Stimulated activated memory B cell treated with anti-CD40 and anti-IgM and Interleukin-4, amounts not matched to agents 10 μg/mL and 1 μg/mL and 100 μg/mL, for 72 hours (primary cell): Measurements from ENCODE around the gene CHTF18.
A peak's percentile ranks its signal among the peaks of the same experiment; 100 is the strongest.

ENCODE experiments used
- ATAC-seq: fragments of 150-1000 bp; cut with Tn5 transposase; 2 replicates; pipeline ENCODE4 v1.10.0; 2021
- H3K27ac Mint-ChIP-seq: one replicate; pipeline ENCODE4 v1.8.0; 2022; ENCODE audit warnings: mild to moderate bottlenecking, mixed read lengths
- H3K27me3 Mint-ChIP-seq: one replicate; pipeline ENCODE4 v1.8.0; 2022; ENCODE audit warnings: mixed read lengths
- H3K36me3 Mint-ChIP-seq: one replicate; pipeline ENCODE4 v1.8.0; 2022; ENCODE audit warnings: mixed read lengths
- H3K4me1 Mint-ChIP-seq: one replicate; pipeline ENCODE4 v1.8.0; 2022; ENCODE audit warnings: mixed read lengths
- H3K4me3 Mint-ChIP-seq: one replicate; pipeline ENCODE4 v1.8.0; 2022; ENCODE audit warnings: mild to moderate bottlenecking, moderate library complexity, mixed read lengths
- H3K9me3 Mint-ChIP-seq: one replicate; pipeline ENCODE4 v1.8.0; 2022; ENCODE audit warnings: mixed read lengths

The CHTF18 gene

DNA sequence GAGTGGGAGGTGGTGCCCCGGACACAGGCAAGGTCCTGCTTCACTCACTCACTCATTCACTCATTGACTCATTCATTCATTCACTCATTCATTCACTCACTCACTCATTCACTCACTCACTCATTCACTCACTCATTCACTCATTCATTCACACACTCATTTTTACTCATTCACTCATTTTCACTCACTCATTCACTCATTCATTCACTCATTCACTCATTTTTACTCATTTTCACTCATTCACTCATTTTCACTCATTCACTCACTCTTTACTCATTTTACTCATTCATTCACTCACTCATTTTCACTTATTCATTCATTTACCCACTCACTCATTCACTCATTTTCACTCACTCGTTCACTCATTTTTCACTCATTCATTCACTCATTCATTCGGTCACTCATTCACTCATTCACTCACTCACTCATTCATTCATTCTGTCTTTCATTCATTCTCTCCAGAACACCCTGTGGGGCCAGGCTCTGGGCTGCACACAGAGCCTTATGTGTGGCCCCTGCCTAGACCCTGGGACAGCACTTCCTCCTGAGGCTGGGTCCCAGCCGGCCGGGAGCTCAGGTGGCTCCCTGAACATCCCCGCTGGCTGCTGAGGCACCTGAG, 9.4 kb upstream of the CHTF18 start:
- Mint-ChIP-seq H3K9me3 (no peaks in the 10 kb centered on the region), H3K27me3 (peaks cover 37% of the 10 kb centered on the region), H3K4me1 (peaks cover 6% of the 10 kb centered on the region), H3K36me3 (no peaks in the 10 kb centered on the region), H3K27ac (no peak overlapping the region), H3K4me3 (no peak overlapping the region)
- no peak for ATAC-seq

DNA sequence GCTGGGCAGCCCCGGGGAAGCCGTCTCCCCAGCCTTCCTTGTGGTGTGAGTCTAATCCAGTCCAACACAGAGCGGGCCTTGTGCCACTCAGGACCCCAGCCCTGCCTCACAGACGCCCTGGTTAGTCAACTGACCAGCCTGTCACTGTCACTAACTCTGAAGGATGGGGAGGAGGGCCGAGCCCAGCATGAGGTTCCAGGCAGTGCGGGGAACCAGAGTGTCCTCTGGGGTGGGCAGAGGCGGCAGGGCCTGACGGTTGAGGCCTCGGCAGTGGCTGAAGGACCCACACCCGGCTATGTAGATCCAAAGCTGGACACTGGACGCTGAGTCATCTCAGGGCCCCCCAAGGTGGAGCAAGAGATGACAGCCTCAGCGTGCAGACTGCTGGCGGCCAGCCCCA, 8.9 kb upstream of the CHTF18 start:
- peaks cover 37% of the 10 kb centered on the region for H3K27me3 Mint-ChIP-seq
- no peak overlapping the region for H3K4me3 Mint-ChIP-seq
- H3K9me3 Mint-ChIP-seq = no peaks in the 10 kb centered on the region
- H3K36me3 Mint-ChIP-seq = no peaks in the 10 kb centered on the region
- H3K27ac Mint-ChIP-seq = no peak overlapping the region
- no peak for ATAC-seq
- peaks cover 6% of the 10 kb centered on the region for H3K4me1 Mint-ChIP-seq

DNA sequence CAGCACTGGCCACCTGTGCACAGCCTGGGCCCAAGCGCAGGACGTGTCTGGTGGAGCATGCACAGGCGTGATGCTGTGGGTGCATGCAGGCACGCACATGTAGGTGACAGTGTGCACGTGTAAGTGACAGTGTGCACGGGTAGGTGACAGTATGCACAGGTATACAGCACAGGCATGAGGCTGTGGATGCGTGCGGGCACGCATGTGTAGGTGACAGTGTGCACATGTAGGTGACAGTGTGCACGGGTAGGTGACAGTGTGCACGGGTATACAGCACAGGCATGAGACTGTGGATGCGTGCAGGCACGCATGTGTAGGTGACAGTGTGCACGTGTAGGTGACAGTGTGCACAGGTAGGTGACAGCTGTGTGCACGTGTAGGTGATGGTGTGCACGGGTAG, 8.1 kb upstream of the CHTF18 start:
- H3K4me3 Mint-ChIP-seq = no peak overlapping the region
- no peak overlapping the region for H3K27ac Mint-ChIP-seq
- H3K27me3 Mint-ChIP-seq = peaks cover 37% of the 10 kb centered on the region

DNA sequence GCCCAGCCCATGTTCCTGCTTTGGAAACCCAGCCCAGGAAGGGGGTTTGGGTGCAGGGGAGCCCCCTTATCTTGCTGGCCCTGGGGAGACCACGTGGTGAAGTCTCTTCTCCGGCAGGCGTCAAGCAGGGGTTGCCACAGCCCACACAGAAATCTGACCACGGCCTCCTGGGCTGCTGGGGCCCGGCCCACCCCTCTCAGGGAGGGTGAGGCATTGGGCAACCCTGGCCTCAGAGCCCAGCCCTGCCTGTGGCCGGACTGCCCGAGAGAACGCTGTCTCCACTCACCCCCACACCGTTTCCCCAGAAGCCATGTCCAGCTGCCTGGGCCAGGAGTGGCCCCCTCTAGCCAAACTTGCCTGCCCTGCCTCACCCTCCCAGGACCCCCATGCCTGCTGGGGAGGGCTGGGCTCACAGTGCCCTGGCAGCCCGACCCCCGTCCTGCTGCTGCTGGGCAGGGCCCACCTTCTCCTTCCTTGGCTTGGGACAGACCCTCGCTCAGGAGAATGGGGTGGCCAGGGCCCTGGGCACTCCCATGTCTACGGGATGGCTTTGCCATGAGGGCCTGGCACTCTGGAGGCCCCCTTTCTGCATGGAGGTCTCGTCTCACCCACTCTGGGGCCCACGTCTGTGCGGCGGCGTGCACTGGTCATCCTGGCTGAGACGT, 6.9 kb upstream of the CHTF18 start:
- peaks cover 6% of the 10 kb centered on the region for H3K36me3 Mint-ChIP-seq

More for the DNA sequence above, 8.1 kb upstream of the CHTF18 start:
- peaks cover 6% of the 10 kb centered on the region for H3K36me3 Mint-ChIP-seq
- no peak for ATAC-seq
- no peaks in the 10 kb centered on the region for H3K9me3 Mint-ChIP-seq
- H3K4me1 Mint-ChIP-seq = peaks cover 6% of the 10 kb centered on the region

DNA sequence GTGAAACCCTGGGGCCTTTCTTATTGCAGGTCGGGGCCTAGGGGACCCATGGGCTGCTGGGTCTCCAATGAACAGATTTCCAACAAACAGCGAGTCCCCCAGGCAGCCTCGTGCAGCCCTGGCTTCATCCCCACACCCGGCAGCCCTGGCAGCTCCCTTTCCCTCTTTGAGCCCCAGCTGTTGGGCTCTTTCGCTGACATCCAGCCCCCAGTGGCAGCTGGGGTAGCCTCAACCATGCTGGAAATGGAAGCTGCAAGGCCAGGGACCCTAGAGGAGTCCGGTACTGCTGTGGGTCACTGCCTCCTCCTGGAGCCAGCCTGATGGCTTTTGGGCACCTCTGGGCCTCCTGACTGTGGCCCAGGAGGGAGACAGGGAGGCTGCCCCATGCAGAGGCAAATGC, 6.2 kb upstream of the CHTF18 start:
- Mint-ChIP-seq H3K27ac (no peak overlapping the region), H3K4me3 (no peak overlapping the region), H3K27me3 (peaks cover 37% of the 10 kb centered on the region), H3K9me3 (no peaks in the 10 kb centered on the region), H3K36me3 (peaks cover 6% of the 10 kb centered on the region), H3K4me1 (peaks cover 17% of the 10 kb centered on the region)
- ATAC-seq = no peak

More for the DNA sequence above, 6.9 kb upstream of the CHTF18 start:
- no peak for ATAC-seq
- peaks cover 37% of the 10 kb centered on the region for H3K27me3 Mint-ChIP-seq
- H3K4me3 Mint-ChIP-seq = no peak overlapping the region
- H3K4me1 Mint-ChIP-seq = peaks cover 9% of the 10 kb centered on the region
- H3K9me3 Mint-ChIP-seq = no peaks in the 10 kb centered on the region
- no peak overlapping the region for H3K27ac Mint-ChIP-seq

DNA sequence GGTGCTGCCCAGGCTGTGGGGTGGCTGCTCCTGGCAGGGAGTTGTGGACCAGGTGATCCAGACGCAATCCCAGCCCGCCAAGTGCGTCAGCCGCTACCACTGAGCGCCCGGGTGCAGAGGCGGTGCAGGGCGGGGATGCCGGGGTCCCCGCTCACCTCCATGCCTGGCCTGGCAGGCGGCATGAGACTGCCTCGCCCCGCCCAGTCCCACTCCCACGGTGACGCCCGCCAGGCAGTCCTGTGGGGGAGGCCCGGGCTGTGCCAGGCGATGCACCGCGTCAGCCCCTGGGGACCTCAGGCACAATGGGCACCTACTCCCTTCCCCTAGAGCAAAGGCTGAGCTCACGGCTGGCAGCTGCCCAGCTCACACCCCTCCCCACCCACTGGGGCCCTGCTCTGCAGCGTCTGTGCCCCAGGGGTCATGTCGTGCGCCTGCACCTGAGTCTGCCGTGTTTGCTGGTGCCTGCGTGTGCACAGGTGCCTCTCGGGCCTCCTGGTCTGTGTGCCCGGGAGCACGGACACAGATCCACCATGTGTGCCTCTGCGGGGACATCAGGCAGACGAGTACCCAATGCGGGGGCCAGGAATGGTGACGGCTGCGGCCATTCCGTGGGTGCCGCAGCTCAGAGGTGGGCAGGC, 5.5 kb upstream of the CHTF18 start:
- Mint-ChIP-seq H3K4me3 (no peak overlapping the region), H3K4me1 (peaks cover 23% of the 10 kb centered on the region), H3K36me3 (peaks cover 6% of the 10 kb centered on the region), H3K27me3 (peaks cover 37% of the 10 kb centered on the region), H3K27ac (no peak overlapping the region), H3K9me3 (no peaks in the 10 kb centered on the region)
- ATAC-seq = peak; percentile 9

DNA sequence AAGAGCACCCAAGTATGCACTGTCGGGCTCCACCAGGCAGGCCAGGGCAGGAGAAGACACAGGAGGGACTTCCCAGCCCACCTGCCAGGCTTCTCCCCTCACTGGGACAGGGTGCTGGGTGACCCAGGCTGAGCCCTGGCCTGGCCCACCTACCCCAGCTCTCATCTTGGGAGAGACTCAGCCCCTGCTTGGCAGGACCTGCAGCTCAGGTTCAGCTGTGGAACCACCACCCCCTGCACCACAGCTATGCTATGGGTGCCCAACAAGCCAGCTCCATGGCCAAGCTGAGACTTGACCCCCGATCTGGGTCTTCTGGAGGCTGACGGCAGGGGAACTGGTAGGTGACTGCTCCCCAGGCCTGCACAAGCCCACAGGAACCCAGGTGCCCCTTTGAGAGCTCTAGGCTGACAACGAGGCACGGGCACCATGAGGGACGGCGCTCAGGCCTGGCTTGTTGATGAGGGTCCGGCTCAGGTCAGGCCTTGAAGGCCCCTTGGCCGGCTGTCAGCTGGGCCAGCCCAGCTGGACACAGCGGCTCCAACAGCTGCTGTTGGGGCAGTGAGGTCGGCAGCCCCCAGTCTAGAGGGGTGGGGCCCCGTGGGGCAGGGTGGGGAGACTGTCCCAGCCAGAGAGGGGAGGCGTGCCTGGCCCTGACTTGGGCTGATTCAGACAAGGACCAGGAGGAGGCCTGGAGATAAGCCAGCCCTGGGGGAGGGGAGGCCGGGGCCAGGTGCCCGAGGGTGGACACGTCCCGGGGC, 4.8 kb upstream of the CHTF18 start:
- ATAC-seq = no peak
- Mint-ChIP-seq H3K36me3 (peaks cover 6% of the 10 kb centered on the region), H3K27ac (no peak overlapping the region), H3K27me3 (peaks cover 37% of the 10 kb centered on the region), H3K9me3 (no peaks in the 10 kb centered on the region), H3K4me3 (no peak overlapping the region), H3K4me1 (peaks cover 23% of the 10 kb centered on the region)

DNA sequence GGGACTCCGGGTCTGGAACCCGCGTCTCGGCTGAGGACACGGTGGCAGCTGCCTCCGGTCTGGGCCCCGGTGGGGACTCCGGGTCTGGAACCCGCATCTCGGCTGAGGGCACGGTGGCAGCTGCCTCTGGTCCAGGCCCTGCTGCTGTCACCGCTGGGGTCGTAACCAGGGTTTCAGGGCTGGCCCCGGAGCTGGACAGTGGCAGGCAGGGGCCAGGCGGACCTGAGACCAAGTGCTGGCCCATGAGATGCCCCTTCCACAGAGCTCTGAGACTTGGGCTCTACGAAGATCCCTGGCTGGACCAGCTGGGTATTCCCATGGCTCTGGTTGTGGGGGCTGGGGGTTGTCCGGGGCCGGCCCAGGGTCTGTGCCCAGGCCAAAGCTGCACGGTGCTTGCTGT, 4.0 kb upstream of the CHTF18 start:
- H3K36me3 Mint-ChIP-seq = peaks cover 6% of the 10 kb centered on the region
- H3K27me3 Mint-ChIP-seq = peaks cover 37% of the 10 kb centered on the region
- no peaks in the 10 kb centered on the region for H3K9me3 Mint-ChIP-seq
- H3K4me3 Mint-ChIP-seq = no peak overlapping the region
- H3K4me1 Mint-ChIP-seq = peaks cover 23% of the 10 kb centered on the region
- no peak overlapping the region for H3K27ac Mint-ChIP-seq
- ATAC-seq = no peak

DNA sequence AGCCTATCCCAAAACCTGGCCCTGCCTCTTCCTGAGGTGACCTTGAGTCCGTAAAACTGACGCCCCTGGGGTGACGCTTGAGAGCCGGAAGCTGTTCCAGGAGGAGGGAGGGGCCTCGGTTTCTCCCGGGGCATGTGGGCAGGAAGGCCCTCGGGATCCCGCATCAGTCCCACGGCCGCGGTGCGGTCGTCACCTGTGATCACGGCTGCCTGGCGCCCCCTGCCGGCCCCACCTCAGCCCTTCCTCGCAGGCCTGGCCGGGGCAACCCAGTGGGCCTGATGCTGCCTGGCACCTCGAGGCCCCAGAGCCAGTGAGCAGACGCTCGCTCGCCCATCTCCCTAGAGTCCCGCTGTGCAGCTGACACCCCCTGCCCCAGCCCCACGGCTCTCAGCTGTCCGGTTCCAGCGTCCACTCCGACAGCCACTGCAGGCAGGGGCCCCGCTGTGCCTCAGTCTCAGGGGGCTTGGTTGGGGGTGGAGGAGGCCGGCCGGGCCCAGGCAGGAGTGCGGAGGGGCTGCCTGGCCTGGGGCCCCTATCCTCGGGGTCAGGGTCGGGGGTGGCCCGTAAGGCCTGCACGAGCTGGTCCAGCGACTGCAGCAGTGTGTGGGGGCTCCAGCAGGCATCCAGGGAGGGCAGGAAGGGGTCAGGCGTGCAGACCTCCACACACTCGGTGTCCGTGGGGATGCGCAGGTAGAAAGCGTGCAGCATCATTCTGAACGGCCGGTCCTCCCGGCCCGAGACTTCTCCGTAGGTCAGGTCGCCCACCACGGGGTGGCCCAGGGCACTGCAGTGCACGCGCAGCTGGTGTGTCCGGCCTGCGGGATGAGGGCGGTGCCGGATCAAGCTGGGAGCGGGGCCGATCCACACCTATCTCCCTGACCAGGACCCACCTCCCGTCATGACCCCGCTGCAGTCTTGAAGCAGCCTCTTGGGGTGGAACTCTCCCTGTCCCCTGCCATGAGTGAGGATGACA, 2.6 kb upstream of the CHTF18 start:
- ATAC-seq = no peak
- Mint-ChIP-seq H3K27ac (no peak overlapping the region), H3K4me1 (peaks cover 36% of the 10 kb centered on the region), H3K4me3 (peak overlapping the region; percentile 83), H3K9me3 (no peaks in the 10 kb centered on the region), H3K27me3 (peaks cover 27% of the 10 kb centered on the region), H3K36me3 (peaks cover 9% of the 10 kb centered on the region)

DNA sequence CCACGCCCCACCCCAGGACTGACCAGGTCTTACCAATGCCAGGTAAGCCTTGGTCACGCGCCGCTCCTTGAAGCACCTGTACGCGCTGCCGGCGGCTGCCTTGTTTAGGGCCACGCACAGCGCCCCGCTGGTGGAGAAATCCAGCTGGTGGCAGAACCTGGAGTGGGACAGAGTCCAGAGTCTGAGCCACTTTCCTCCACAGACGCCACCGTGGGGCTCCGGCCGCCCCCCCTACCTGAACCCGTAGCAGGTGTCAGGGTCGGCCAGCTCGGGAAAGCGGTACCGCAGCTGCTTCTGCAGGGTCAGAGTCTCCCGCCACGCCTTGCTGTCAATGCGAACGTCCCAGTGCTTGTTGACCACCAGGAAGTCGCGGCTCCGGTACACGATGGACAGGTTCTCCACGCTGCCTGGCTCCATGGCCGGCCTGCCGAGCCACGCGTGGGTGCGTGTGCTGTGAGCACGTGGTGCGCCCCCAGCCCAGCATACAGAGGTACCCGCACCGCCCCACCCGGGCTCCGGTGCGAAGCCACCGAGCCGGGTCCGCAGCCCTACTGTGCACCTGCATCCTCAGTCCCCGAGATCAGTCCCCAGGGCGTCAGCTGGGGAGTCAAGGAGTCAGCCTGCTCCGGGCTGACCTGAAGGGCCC, 976 bp upstream of the CHTF18 start:
- H3K27me3 Mint-ChIP-seq = peaks cover 12% of the 10 kb centered on the region

DNA sequence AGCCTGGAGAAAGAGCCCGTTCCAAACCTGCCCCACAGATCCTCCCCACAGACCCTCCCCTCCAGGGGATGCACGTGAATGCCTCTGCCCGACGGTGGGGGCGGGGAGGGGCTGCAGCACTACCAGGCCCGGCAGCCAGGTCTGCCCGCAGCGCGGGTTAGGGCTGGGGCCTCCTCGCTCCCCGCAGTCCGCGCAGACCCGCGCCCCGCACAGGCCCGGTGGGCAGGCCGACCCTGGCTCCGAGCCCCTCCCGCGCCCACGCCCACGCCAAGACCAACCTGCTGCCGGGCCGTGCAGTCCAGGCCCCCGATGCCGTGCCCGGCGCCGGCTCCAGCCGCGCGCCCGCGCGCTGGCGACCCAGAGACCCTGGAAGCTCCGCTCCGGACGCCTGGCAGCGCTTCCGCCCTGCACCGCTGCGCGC, 432 bp upstream of the CHTF18 start, which contains the start of gene RPUSD1:
Gene RPUSD1 (minus strand): TSS at position 404 of the 421 bp plus-strand sequence. CDS start 644 bp downstream, outside the sequence.
- peak; percentile 35 for ATAC-seq
- Mint-ChIP-seq H3K27me3 (peaks cover 8% of the 10 kb centered on the region), H3K36me3 (peaks cover 19% of the 10 kb centered on the region), H3K27ac (peak within 1 kb of the TSS; percentile 80), H3K4me1 (peaks cover 43% of the 10 kb centered on the region), H3K4me3 (peak within 1 kb of the TSS; percentile 86), H3K9me3 (no peaks in the 10 kb centered on the region)

More for the DNA sequence above, 976 bp upstream of the CHTF18 start:
- Mint-ChIP-seq H3K4me3 (peak overlapping the region; percentile 83), H3K4me1 (peaks cover 44% of the 10 kb centered on the region), H3K9me3 (no peaks in the 10 kb centered on the region), H3K36me3 (peaks cover 19% of the 10 kb centered on the region), H3K27ac (peak overlapping the region; percentile 80)
- no peak for ATAC-seq

DNA sequence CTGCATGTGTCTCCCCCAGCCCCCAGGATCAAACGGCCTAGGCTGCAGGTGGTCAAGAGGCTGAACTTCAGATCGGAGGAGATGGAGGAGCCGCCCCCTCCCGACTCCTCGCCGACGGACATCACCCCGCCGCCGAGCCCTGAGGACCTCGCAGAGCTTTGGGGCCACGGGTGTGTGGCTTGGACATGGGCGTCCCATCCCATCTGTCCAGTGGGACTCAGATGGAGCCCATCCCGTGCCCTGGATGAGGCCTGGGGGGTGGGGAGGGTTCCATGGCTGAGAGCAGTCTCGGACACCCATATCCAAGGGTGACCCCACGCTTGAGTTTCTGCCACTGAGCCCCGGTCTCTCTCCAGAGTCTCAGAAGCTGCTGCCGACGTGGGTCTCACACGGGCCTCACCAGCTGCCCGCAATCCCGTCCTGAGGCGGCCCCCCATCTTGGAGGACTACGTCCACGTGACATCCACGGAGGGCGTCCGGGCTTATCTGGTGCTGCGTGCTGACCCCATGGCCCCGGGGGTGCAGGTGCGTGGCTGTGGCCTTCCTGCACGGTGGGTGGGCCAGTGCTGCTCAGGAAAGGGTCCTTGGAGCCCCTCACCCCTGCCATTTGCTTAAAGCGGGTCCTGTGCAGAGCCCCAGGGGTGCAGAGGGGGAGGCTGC, 901 bp downstream of the CHTF18 start:
- peak overlapping the region; percentile 40 for H3K27ac Mint-ChIP-seq
- no peaks in the 10 kb centered on the region for H3K27me3 Mint-ChIP-seq
- no peak for ATAC-seq
- peaks cover 38% of the 10 kb centered on the region for H3K4me1 Mint-ChIP-seq
- H3K4me3 Mint-ChIP-seq = peak overlapping the region; percentile 41
- no peaks in the 10 kb centered on the region for H3K9me3 Mint-ChIP-seq
- H3K36me3 Mint-ChIP-seq = peaks cover 28% of the 10 kb centered on the region

DNA sequence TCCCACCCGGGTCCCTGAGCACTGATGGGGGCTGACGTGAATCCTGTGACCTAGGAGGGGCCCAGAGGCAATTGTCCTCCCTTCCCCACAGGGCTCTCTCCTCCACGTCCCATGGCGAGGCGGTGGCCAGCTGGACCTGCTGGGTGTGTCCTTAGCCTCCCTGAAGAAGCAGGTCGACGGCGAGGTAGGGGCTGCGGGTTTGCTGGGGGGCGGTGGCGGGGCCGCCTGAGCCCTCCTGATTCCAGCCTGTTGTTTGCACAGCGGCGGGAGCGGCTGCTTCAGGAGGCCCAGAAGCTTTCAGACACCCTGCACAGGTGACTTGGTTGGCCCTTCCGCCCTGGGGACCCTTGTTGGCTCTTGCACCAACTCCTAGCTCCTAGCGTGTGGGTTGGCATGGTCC, 1.7 kb downstream of the CHTF18 start:
- Mint-ChIP-seq H3K9me3 (no peaks in the 10 kb centered on the region), H3K4me1 (peaks cover 38% of the 10 kb centered on the region), H3K27ac (no peak overlapping the region), H3K27me3 (no peaks in the 10 kb centered on the region), H3K36me3 (peaks cover 23% of the 10 kb centered on the region), H3K4me3 (peak overlapping the region; percentile 73)
- ATAC-seq = no peak
